ENCODE results near the gene ATP8B4.

Gene ATP8B4

GRCh38 chr15:49889536-49889935 lies 229.5 kb downstream of the ATP8B4 start:
- Histone ChIP-seq H3K4me1 (no peaks in the 10 kb centered on the region), H3K4me3 (no peak overlapping the region), H3K9ac (no peak overlapping the region), H3K27me3 (no peaks in the 10 kb centered on the region), H3K36me3 (peaks cover 0 to 69% (median 0%) of the 10 kb centered on the region in 11 experiments; a peak in 4 of 22 replicates), H3K27ac (no peak overlapping the region), H3K9me3 (replicated peaks in 1 of 11) (no peaks in the 10 kb centered on the region), H3K4me2 (no peak overlapping the region), H4K20me1 (no peaks in the 10 kb centered on the region)
- TF ChIP-seq Cebpa-rat (IDR thresholded peaks at IDR 0.05) = no peak

DNA sequence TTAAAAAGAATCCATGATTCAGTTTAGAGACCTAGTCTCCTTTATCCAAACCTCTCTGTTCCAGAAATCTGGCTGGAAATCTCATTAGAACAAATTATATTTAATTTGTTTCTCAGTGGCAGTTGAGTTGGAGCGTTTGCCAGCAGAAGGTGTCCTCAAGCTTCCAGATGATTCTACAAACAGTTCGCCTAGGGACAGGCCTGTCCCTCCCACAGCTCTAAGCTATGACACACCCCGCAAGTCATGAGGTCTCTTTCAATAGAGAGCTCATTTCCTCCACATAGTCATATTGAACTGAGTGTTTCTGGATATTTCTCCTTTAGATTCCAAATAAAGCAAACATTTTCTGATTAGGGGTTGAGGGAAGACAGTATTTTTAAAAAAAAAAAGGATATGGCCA lies 230.3 kb downstream of the ATP8B4 start:
- Histone ChIP-seq H3K4me2 (no peak overlapping the region), H3K9ac (no peak overlapping the region), H3K9me3 (replicated peaks in 1 of 11) (no peaks in the 10 kb centered on the region), H3K4me3 (no peak overlapping the region), H4K20me1 (no peaks in the 10 kb centered on the region), H3K36me3 (peaks cover 0 to 65% (median 0%) of the 10 kb centered on the region in 11 experiments; a peak in 4 of 22 replicates), H3K4me1 (no peaks in the 10 kb centered on the region), H3K27ac (no peak overlapping the region), H3K27me3 (no peaks in the 10 kb centered on the region)
- TF ChIP-seq Cebpa-rat (IDR thresholded peaks at IDR 0.05) = no peak

DNA sequence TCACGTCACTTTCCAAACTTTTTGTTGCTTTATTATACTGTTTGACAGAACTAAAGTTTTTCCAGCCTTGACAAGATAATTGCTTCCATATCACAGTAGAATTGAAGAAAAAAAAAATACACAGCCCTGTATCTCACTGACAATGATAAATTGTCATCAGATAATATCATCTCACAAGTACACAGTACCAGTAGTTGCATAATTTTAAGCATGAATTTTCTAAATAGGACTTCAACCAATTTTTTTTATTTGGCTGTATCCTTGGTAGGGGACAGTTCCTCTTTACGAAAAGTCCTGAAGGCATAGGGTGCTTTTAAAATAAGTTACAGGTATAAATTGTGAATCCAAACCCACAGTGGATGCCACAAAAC lies 230.7 kb downstream of the ATP8B4 start:
- no peak overlapping the region for H3K9ac ChIP-seq
- no peaks in the 10 kb centered on the region for H3K9me3 ChIP-seq (replicated peaks in 1 of 11)
- no peaks in the 10 kb centered on the region for H3K27me3 ChIP-seq
- no peak overlapping the region for H3K4me2 ChIP-seq
- H4K20me1 ChIP-seq = no peaks in the 10 kb centered on the region
- peaks cover 0 to 64% (median 0%) of the 10 kb centered on the region in 11 experiments; a peak in 4 of 22 replicates for H3K36me3 ChIP-seq
- no peaks in the 10 kb centered on the region for H3K4me1 ChIP-seq
- H3K27ac ChIP-seq = no peak overlapping the region
- no peak for TF ChIP-seq Cebpa-rat (IDR thresholded peaks at IDR 0.05)
- H3K4me3 ChIP-seq = no peak overlapping the region

DNA sequence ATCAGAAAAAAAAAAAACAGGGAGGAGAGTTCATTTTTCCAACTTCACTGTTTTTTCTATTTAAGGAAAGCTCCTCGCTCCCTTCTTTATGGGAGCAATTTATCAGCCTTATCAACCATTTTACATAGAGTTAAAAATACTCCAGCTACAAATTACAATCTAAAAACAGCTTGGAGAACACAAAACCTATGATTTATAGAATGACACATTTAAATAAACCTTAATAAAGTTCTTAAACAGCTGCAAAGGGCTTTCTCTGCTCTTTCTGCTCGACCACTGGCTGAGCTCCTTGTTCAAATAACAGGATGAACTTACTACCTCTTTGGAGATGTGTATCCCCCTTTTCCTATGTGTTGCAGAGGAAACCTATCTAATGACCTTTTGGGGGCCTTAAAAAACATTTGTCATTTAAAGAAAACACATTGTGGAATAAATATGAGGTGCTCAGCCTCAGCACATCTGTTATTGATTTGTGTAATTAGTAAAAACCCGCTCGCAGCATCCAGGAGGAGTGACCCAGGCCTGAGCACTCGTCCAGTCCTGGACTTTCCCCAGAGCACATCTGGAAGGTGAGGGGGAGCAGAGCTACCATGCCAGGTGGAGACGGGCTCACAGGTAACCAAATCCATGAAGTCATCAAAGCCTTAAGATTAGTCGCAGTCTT lies 231.2 kb downstream of the ATP8B4 start:
- H3K4me3 ChIP-seq = no peak overlapping the region

DNA sequence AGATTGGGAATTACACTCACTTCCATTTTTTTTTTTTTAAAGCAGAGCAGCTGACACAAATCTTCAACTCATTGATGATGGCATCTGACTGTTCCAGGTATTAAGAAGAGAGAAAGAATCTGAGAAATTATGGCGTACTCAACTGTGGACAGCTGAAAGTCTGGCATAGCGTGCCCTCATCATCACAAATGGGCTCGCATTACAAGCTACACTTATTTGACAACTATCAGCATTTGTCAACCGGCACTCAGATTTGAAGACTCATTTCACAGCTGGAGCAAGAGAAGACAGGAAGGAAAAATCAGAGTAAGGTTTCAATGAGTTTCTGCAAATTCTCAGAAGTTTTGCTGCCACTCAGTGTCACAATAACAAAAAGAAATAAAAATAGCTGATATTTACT lies 235.9 kb downstream of the ATP8B4 start:
- no peaks in the 10 kb centered on the region for H3K27me3 ChIP-seq
- no peak overlapping the region for H3K9ac ChIP-seq
- H3K36me3 ChIP-seq = peaks cover 0 to 36% (median 0%) of the 10 kb centered on the region in 11 experiments; a peak in 4 of 22 replicates
- no peak for TF ChIP-seq Cebpa-rat (IDR thresholded peaks at IDR 0.05)
- no peak overlapping the region for H3K4me3 ChIP-seq
- H3K4me2 ChIP-seq = no peak overlapping the region
- no peaks in the 10 kb centered on the region for H3K9me3 ChIP-seq (replicated peaks in 1 of 11)
- no peak overlapping the region for H3K27ac ChIP-seq
- H3K4me1 ChIP-seq = no peaks in the 10 kb centered on the region
- no peaks in the 10 kb centered on the region for H4K20me1 ChIP-seq

More for the DNA sequence above, 231.2 kb downstream of the ATP8B4 start:
- Histone ChIP-seq H3K27ac (no peak overlapping the region), H3K4me1 (no peaks in the 10 kb centered on the region), H3K27me3 (no peaks in the 10 kb centered on the region), H4K20me1 (no peaks in the 10 kb centered on the region), H3K9me3 (replicated peaks in 1 of 11) (no peaks in the 10 kb centered on the region), H3K9ac (no peak overlapping the region), H3K4me2 (no peak overlapping the region), H3K36me3 (peaks cover 0 to 63% (median 0%) of the 10 kb centered on the region in 11 experiments; a peak in 4 of 22 replicates)
- no peak for TF ChIP-seq Cebpa-rat (IDR thresholded peaks at IDR 0.05)

GRCh38 chr15:49881866-49882265 lies 237.2 kb downstream of the ATP8B4 start:
- TF ChIP-seq Cebpa-rat (IDR thresholded peaks at IDR 0.05) = no peak
- Histone ChIP-seq H3K36me3 (peaks cover 0 to 45% (median 0%) of the 10 kb centered on the region in 11 experiments; a peak in 4 of 22 replicates), H4K20me1 (no peaks in the 10 kb centered on the region), H3K27me3 (no peaks in the 10 kb centered on the region), H3K27ac (no peak overlapping the region), H3K4me2 (no peak overlapping the region), H3K4me3 (no peak overlapping the region), H3K9me3 (replicated peaks in 1 of 11) (no peaks in the 10 kb centered on the region), H3K4me1 (no peaks in the 10 kb centered on the region), H3K9ac (no peak overlapping the region)

DNA sequence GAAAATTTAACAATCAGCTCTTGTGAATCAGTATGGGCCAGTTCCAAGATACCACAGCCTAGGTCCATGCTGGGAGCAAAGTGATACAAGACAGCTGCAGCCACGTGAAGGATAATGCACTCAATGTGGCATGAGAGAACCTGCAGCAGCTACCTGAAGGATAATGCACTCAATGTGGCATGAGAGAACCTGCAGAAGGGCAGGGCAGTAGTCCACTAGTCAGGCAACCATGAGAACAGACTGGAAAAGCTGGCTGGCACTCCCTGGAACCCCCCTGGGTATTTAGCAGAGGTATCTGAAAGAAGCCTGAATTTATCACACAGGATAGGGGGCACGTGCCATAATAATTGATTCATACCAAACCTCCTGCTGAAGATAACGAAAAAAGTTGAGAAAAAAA lies 237.6 kb downstream of the ATP8B4 start:
- TF ChIP-seq Cebpa-rat (IDR thresholded peaks at IDR 0.05) = no peak
- Histone ChIP-seq H3K9ac (no peak overlapping the region), H3K4me1 (no peaks in the 10 kb centered on the region), H3K4me2 (no peak overlapping the region), H3K36me3 (peaks cover 0 to 49% (median 0%) of the 10 kb centered on the region in 11 experiments; a peak in 4 of 22 replicates), H3K27me3 (no peaks in the 10 kb centered on the region), H3K9me3 (replicated peaks in 1 of 11) (no peaks in the 10 kb centered on the region), H3K27ac (no peak overlapping the region), H3K4me3 (no peak overlapping the region), H4K20me1 (no peaks in the 10 kb centered on the region)

- H3K36me3 ChIP-seq = peaks cover 0 to 66% (median 0%) of the 10 kb centered on the region in 11 experiments; a peak in 4 of 22 replicates
- H3K9me3 ChIP-seq (replicated peaks in 1 of 11) = no peaks in the 10 kb centered on the region
- no peak overlapping the region for H3K4me3 ChIP-seq
- H3K4me2 ChIP-seq = no peak overlapping the region
- H4K20me1 ChIP-seq = no peaks in the 10 kb centered on the region
- no peak overlapping the region for H3K9ac ChIP-seq
- TF ChIP-seq Cebpa-rat (IDR thresholded peaks at IDR 0.05) = no peak
- H3K27ac ChIP-seq = no peak overlapping the region
- H3K27me3 ChIP-seq = no peaks in the 10 kb centered on the region
- H3K4me1 ChIP-seq = no peaks in the 10 kb centered on the region
These were observed 241.0 kb downstream of the ATP8B4 start for GRCh38 chr15:49877873-49878521.

DNA sequence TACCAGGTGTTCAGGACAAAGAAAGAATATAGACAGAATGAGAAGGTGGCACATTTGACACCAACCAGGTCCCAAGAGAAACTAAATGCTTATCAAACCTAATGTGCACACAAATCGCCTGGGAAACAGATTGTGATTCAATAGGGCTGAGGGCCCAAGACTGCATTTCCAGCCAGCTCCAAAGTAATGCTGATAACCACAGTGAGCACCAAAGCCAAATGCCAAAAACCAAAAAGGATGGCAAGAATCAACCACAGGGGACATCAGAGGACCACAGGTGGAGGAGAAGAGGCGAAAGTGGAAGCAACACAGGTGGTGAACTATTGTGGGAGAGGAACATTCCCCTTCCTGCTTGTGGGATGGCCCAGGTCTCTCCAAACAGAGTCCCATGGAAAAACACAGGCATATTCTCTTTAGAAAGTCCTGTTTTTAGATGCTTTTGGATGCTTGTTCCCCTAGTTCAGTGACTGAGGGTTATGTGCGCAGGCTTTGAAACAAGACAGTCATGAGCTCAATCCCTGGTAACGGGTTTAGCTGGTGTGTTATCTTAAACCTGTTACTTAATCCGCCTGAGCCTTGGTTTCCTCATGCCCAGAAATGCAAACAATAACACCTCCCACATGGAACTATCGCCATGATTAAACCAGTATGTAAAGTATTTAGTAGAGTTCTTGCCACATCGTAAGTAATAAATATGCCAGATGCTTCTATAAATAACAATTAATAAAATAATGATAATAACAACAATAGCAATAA lies 241.7 kb downstream of the ATP8B4 start:
- Histone ChIP-seq H3K36me3 (peaks cover 0 to 63% (median 0%) of the 10 kb centered on the region in 11 experiments; a peak in 4 of 22 replicates), H3K4me2 (no peak overlapping the region), H3K4me3 (no peak overlapping the region), H3K27ac (no peak overlapping the region), H4K20me1 (no peaks in the 10 kb centered on the region), H3K9me3 (replicated peaks in 1 of 11) (no peaks in the 10 kb centered on the region), H3K4me1 (no peaks in the 10 kb centered on the region), H3K27me3 (no peaks in the 10 kb centered on the region), H3K9ac (no peak overlapping the region)
- no peak for TF ChIP-seq Cebpa-rat (IDR thresholded peaks at IDR 0.05)

Measured in BLaER1 treated with 17β-estradiol and CSF1 and Interleukin-3, amounts not matched to agents 10 nM and 100 nM (cell line).